Sigmoid colon (tissue), 4 donors: ENCODE data around the gene RFX4.

Source experiments
- CTCF ChIP-seq, 4 experiments: fragments of 450-650 bp in 3 of 4; fragments of 200-600 bp in 1 of 4; IDR thresholded peaks; one replicate each; pipeline ENCODE4 v1.5.1; 2016 to 2019; ENCODE audit warnings: antibody characterized with exemption in 4 of 4, mild to moderate bottlenecking in 3 of 4, moderate library complexity in 2 of 4
- EP300 ChIP-seq, 4 donors: sonication (generic); formaldehyde crosslinking; IDR thresholded peaks; one replicate each; pipeline ENCODE4 v1.6.1; 2017; ENCODE audit warnings: antibody characterized with exemption in 4 of 4
- POLR2A ChIP-seq, 2 donors: fragments of 450-650 bp; IDR thresholded peaks; one replicate each; pipeline ENCODE4 v1.6.1; 2016; ENCODE audit warnings: antibody characterized with exemption in 2 of 2, mild to moderate bottlenecking in 2 of 2, moderate library complexity in 2 of 2
- POLR2AphosphoS5 ChIP-seq, 4 donors: sonication (generic); formaldehyde crosslinking; IDR thresholded peaks; one replicate each; pipeline ENCODE4 v1.6.1; 2017; ENCODE audit warnings: antibody characterized with exemption in 4 of 4

- TF ChIP-seq CTCF (IDR thresholded peaks at IDR 0.05) (no peak), POLR2A (IDR thresholded peaks at IDR 0.05) (no peak), EP300 (IDR thresholded peaks at IDR 0.05) (no peak), POLR2AphosphoS5 (IDR thresholded peaks at IDR 0.05) (no peak)
Measured at GRCh38 chr12:106671840-106672239, 89.0 kb downstream of the RFX4 start.
